Measurements from ENCODE around the gene CDKN2B.

The CDKN2B gene

DNA sequence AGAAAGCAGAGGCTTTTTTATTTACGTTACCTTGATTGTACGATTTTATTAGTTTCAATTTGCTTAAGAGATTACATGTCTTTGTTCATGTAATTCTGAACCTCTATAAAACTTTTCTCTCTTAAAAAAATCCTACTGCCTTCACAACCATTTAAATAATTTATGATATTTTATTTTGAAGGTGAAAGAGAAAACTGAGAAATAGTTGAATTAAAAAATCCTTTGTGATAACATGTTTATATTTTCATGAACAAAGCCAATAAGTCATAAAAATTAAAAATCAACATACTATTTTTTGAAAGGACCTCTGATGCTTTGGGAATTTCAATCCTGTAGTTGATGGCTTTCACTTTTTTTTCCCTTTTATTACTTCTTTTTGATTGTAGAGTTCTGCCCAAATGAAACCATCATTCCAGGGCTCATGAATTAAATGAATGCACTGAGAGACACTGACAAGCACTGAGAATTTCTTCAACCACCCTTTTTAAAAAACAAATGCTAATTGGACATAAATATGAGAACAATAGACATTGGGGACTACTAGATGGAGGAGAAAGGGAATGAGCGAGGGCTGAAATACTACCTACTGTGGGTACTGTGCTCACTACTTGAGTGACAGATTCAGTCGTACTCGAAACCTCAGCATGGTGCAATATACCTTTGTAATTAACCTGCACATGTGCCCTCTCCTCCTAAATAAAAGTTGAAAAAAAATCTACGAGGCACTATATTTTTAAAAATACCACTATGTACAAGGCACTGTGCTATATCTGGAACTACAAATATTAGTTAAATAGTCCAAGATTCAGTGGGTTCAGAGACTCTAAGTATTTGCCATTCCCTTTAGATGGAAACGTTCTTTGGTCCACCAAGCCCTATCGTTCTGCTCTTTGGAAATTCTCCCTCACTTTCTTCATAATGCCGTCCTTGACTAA, 20.8 kb downstream of the CDKN2B start:
- TF ChIP-seq, protein P1, sequence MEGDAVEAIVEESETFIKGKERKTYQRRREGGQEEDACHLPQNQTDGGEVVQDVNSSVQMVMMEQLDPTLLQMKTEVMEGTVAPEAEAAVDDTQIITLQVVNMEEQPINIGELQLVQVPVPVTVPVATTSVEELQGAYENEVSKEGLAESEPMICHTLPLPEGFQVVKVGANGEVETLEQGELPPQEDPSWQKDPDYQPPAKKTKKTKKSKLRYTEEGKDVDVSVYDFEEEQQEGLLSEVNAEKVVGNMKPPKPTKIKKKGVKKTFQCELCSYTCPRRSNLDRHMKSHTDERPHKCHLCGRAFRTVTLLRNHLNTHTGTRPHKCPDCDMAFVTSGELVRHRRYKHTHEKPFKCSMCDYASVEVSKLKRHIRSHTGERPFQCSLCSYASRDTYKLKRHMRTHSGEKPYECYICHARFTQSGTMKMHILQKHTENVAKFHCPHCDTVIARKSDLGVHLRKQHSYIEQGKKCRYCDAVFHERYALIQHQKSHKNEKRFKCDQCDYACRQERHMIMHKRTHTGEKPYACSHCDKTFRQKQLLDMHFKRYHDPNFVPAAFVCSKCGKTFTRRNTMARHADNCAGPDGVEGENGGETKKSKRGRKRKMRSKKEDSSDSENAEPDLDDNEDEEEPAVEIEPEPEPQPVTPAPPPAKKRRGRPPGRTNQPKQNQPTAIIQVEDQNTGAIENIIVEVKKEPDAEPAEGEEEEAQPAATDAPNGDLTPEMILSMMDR (conservative IDR thresholded peaks at IDR 0.05; ENCODE audit: low read length): no peak
- no peak for TF ChIP-seq EZH2phosphoT487 (IDR thresholded peaks at IDR 0.05; ENCODE audit: borderline replicate concordance)
- Histone ChIP-seq H3K4me3 (ENCODE audit: low read length, poor library complexity, severe bottlenecking) (peak overlapping the region; percentile 78), H3K4me1 (ENCODE audit: insufficient read depth, low read length, poor library complexity, severe bottlenecking) (peaks cover 46% of the 10 kb centered on the region)

GRCh38 chr9:21985964-21986667, 23.0 kb downstream of the CDKN2B start:
- Histone ChIP-seq H3K4me1 (ENCODE audit: insufficient read depth, low read length, poor library complexity, severe bottlenecking) (peaks cover 45% of the 10 kb centered on the region), H3K36me3 (ENCODE audit: insufficient read depth, low read length) (no peaks in the 10 kb centered on the region), H3K9me2 (replicated peaks; ENCODE audit: low read depth, low read length) (no peaks in the 10 kb centered on the region), H3F3A (ENCODE audit: low read depth) (no peaks in the 10 kb centered on the region), H3K79me2 (ENCODE audit: insufficient read depth, low read length) (peaks cover 71% of the 10 kb centered on the region), H4K20me1 (ENCODE audit: insufficient read depth, low read length, poor library complexity, severe bottlenecking) (peaks cover 3% of the 10 kb centered on the region), H3K4me3 (ENCODE audit: low read length, poor library complexity, severe bottlenecking) (peak overlapping the region; percentile 78), H3K4me2 (ENCODE audit: low read depth, low read length, poor library complexity, severe bottlenecking) (peak overlapping the region; percentile 84), H2AFZ (ENCODE audit: low read length) (no peak overlapping the region), H3K27me3 (ENCODE audit: insufficient read depth, low read length, poor library complexity, severe bottlenecking) (no peaks in the 10 kb centered on the region), H3K9me3 (ENCODE audit: insufficient read depth, low read depth, low read length) (no peaks in the 10 kb centered on the region), H3K9ac (ENCODE audit: low read depth, low read length, poor library complexity, severe bottlenecking) (peak overlapping the region; percentile 71)
- TF ChIP-seq EZH2phosphoT487 (IDR thresholded peaks at IDR 0.05; ENCODE audit: borderline replicate concordance): no peak
- TF ChIP-seq, protein P1 (conservative IDR thresholded peaks at IDR 0.05; ENCODE audit: low read length): no peak

More for the DNA sequence above, 20.8 kb downstream of the CDKN2B start:
- H3K9me3 ChIP-seq (ENCODE audit: insufficient read depth, low read depth, low read length): no peaks in the 10 kb centered on the region
- H3K36me3 ChIP-seq (ENCODE audit: insufficient read depth, low read length): no peaks in the 10 kb centered on the region
- peaks cover 21% of the 10 kb centered on the region for H4K20me1 ChIP-seq (ENCODE audit: insufficient read depth, low read length, poor library complexity, severe bottlenecking)
- H3K9me2 ChIP-seq (replicated peaks; ENCODE audit: low read depth, low read length): no peaks in the 10 kb centered on the region
- H3F3A ChIP-seq (ENCODE audit: low read depth): no peaks in the 10 kb centered on the region
- H3K27me3 ChIP-seq (ENCODE audit: insufficient read depth, low read length, poor library complexity, severe bottlenecking): no peaks in the 10 kb centered on the region
- no peak overlapping the region for H2AFZ ChIP-seq (ENCODE audit: low read length)
- H3K79me2 ChIP-seq (ENCODE audit: insufficient read depth, low read length): peaks cover 86% of the 10 kb centered on the region
- H3K9ac ChIP-seq (ENCODE audit: low read depth, low read length, poor library complexity, severe bottlenecking): peak overlapping the region; percentile 71
- H3K4me2 ChIP-seq (ENCODE audit: low read depth, low read length, poor library complexity, severe bottlenecking): peak overlapping the region; percentile 84

DNA sequence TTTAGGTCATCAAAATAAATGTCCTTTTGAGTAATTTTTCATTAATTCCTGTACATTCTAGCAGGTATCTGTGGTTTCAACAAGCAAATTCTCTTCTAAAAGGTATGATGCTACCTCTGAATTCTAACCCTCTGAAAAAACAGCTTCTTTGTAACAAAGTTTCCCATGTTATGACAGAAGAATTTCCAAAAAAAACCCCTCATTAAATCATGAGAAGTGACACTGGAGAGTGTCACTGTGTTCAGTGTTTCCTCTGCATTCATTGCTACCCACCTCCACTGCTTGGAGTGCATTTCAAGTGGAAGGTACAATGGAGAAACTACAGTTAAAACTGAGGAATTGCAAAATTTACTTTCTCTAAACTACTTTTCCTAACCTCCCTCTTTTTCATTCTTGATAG, 25.0 kb downstream of the CDKN2B start:
- no peak overlapping the region for H2AFZ ChIP-seq (ENCODE audit: low read length)
- H3K27me3 ChIP-seq (ENCODE audit: insufficient read depth, low read length, poor library complexity, severe bottlenecking): no peaks in the 10 kb centered on the region
- H4K20me1 ChIP-seq (ENCODE audit: insufficient read depth, low read length, poor library complexity, severe bottlenecking): peaks cover 3% of the 10 kb centered on the region

More for the DNA sequence above, 25.0 kb downstream of the CDKN2B start:
- TF ChIP-seq EZH2phosphoT487 (IDR thresholded peaks at IDR 0.05; ENCODE audit: borderline replicate concordance): no peak
- TF ChIP-seq, protein P1 (conservative IDR thresholded peaks at IDR 0.05; ENCODE audit: low read length): no peak
- H3K9me2 ChIP-seq (replicated peaks; ENCODE audit: low read depth, low read length): no peaks in the 10 kb centered on the region
- H3K9me3 ChIP-seq (ENCODE audit: insufficient read depth, low read depth, low read length): no peaks in the 10 kb centered on the region
- no peaks in the 10 kb centered on the region for H3K36me3 ChIP-seq (ENCODE audit: insufficient read depth, low read length)
- no peak overlapping the region for H3K9ac ChIP-seq (ENCODE audit: low read depth, low read length, poor library complexity, severe bottlenecking)
- no peaks in the 10 kb centered on the region for H3F3A ChIP-seq (ENCODE audit: low read depth)
- peak overlapping the region; percentile 18 for H3K4me2 ChIP-seq (ENCODE audit: low read depth, low read length, poor library complexity, severe bottlenecking)
- H3K79me2 ChIP-seq (ENCODE audit: insufficient read depth, low read length): peaks cover 61% of the 10 kb centered on the region
- H3K4me1 ChIP-seq (ENCODE audit: insufficient read depth, low read length, poor library complexity, severe bottlenecking): peaks cover 40% of the 10 kb centered on the region
- H3K4me3 ChIP-seq (ENCODE audit: low read length, poor library complexity, severe bottlenecking): no peak overlapping the region

Measured in Loucy (cell line).